HepG2 (cell line): ENCODE measurements around the gene LRRC25. TPM values are rescaled to one million over a fixed set of nuclear protein-coding genes. Genes with fewer than 3 reads are reported as not detected.

Experiments used
- AFF4 ChIP-seq: sonication (generic); formaldehyde crosslinking; IDR thresholded peaks from 2 replicates; pipeline ENCODE4 v1.4.0; 2020; ENCODE audit warnings: missing genetic modification reagents
- ARNT2 ChIP-seq: sonication (generic); formaldehyde crosslinking; IDR thresholded peaks from 2 replicates; pipeline ENCODE4 v1.8.0; 2022; ENCODE audit warnings: mild to moderate bottlenecking, low read depth, missing genetic modification reagents, moderate library complexity
- CREM ChIP-seq, 2 experiments: sonication (generic) in 1 of 2; formaldehyde crosslinking in 1 of 2; IDR thresholded peaks; 2 replicates each; pipeline versions ENCODE4 v1.4.0 to v1.6.1; 2016 to 2020; ENCODE audit warnings: antibody characterized with exemption in 1 of 2, mild to moderate bottlenecking in 1 of 2, missing genetic modification reagents in 1 of 2
- DMAP1 ChIP-seq: IDR thresholded peaks from 2 replicates; pipeline ENCODE4 v1.6.1; 2016
- FOSL2 ChIP-seq: sonication (generic); formaldehyde crosslinking; IDR thresholded peaks from 2 replicates; pipeline ENCODE4 v1.4.0; 2020; ENCODE audit warnings: missing genetic modification reagents
- MBD4 ChIP-seq: IDR thresholded peaks from 2 replicates; pipeline ENCODE4 v1.6.1; 2012; ENCODE audit warnings: low read length, inconsistent platforms, borderline replicate concordance
- MED1 ChIP-seq: sonication (generic); formaldehyde crosslinking; IDR thresholded peaks from 2 replicates; pipeline ENCODE4 v1.4.0; 2020; ENCODE audit warnings: missing genetic modification reagents
- MIER3 ChIP-seq: IDR thresholded peaks from 2 replicates; pipeline ENCODE4 v1.6.1; 2016; ENCODE audit warnings: missing compliant biosample characterization, borderline replicate concordance
- MLXIP ChIP-seq: sonication (generic); formaldehyde crosslinking; IDR thresholded peaks from 2 replicates; pipeline ENCODE4 v1.9.0; 2021; ENCODE audit warnings: missing genetic modification reagents, borderline replicate concordance
- POLR2AphosphoS5 ChIP-seq: IDR thresholded peaks from 2 replicates; pipeline ENCODE4 v1.6.1; 2012; ENCODE audit warnings: low read depth, low read length
- SP140L ChIP-seq: sonication (generic); formaldehyde crosslinking; IDR thresholded peaks from 2 replicates; pipeline ENCODE4 v1.4.0; 2020; ENCODE audit warnings: missing genetic modification reagents, borderline replicate concordance
- SUZ12 ChIP-seq: fragments of 150-350 bp; IDR thresholded peaks from 2 replicates; pipeline ENCODE4 v1.6.1; 2014; ENCODE audit warnings: low read depth, low read length
- ZNF276 ChIP-seq: sonication (generic); formaldehyde crosslinking; IDR thresholded peaks from 2 replicates; pipeline ENCODE4 v1.4.0; 2020; ENCODE audit warnings: mild to moderate bottlenecking, low read depth, missing genetic modification reagents
- ZNF280B ChIP-seq: sonication (generic); formaldehyde crosslinking; IDR thresholded peaks from 2 replicates; pipeline ENCODE4 v1.5.0; 2020; ENCODE audit warnings: missing genetic modification reagents, mild to moderate bottlenecking, borderline replicate concordance
- ZNF333 ChIP-seq: sonication (generic); formaldehyde crosslinking; IDR thresholded peaks from 2 replicates; pipeline ENCODE4 v1.4.0; 2020; ENCODE audit warnings: mild to moderate bottlenecking, missing genetic modification reagents, borderline replicate concordance
- ZNF484 ChIP-seq: sonication (generic); formaldehyde crosslinking; IDR thresholded peaks from 2 replicates; pipeline ENCODE4 v1.5.1; 2020; ENCODE audit warnings: mild to moderate bottlenecking, low read depth, missing genetic modification reagents, borderline replicate concordance
- ZNF709 ChIP-seq: sonication (generic); formaldehyde crosslinking; IDR thresholded peaks from 2 replicates; pipeline ENCODE4 v1.5.0; 2020; ENCODE audit warnings: mild to moderate bottlenecking, missing genetic modification reagents
- ZNF713 ChIP-seq: sonication (generic); formaldehyde crosslinking; IDR thresholded peaks from 2 replicates; pipeline ENCODE4 v1.4.0; 2020; ENCODE audit warnings: mild to moderate bottlenecking, missing genetic modification reagents
- ZNF773 ChIP-seq: sonication (generic); formaldehyde crosslinking; IDR thresholded peaks from 2 replicates; pipeline ENCODE4 v1.4.0; 2020; ENCODE audit warnings: missing genetic modification reagents, borderline replicate concordance
- ZNF816 ChIP-seq: sonication (generic); formaldehyde crosslinking; IDR thresholded peaks from 2 replicates; pipeline ENCODE4 v1.8.0; 2022; ENCODE audit warnings: missing genetic modification reagents, mild to moderate bottlenecking, borderline replicate concordance
- ZSCAN30 ChIP-seq: sonication (generic); formaldehyde crosslinking; IDR thresholded peaks from 2 replicates; pipeline ENCODE4 v1.5.0; 2020; ENCODE audit warnings: mild to moderate bottlenecking, missing genetic modification reagents
- polyA plus RNA-seq, 8 experiments: library from polyadenylated mRNA; depleted of rRNA in 3 of 8; stranded (reverse) in 7 of 8; unstranded in 1 of 8; fragments of >200 nt; fragmentation: Illumina TruSeq in 4 of 8; extraction: Trizol in 4 of 8; gene quantifications; 2 replicates each; pipeline versions ENCODE4 v1.2.1 to v1.2.3, GENCODE V29; 2011 to 2016; ENCODE audit warnings: low read depth in 4 of 8, missing spikeins in 1 of 8, mixed read lengths in 1 of 8; ENCODE audit not compliant: insufficient read depth in 1 of 8
- total RNA-seq, 5 experiments: library from RNA; depleted of rRNA; stranded (reverse); fragments of >200 nt; fragmentation: Illumina TruSeq; extraction: Trizol; gene quantifications; 2 replicates each; pipeline ENCODE4 v1.2.3, GENCODE V29; 2016; ENCODE audit warnings: low read depth in 1 of 5

The LRRC25 gene
- total and polyA plus RNA-seq, 2 of the 13 experiments (the other 11 are each of a cell fraction or from before 2014, with no cell fraction given) = 0.13 to 0.53 TPM

- peak; percentile 33; the same call in 1 of the 2 replicates for TF ChIP-seq AFF4
- TF ChIP-seq MLXIP = no peak
- no peak for TF ChIP-seq DMAP1 (CRISPR knock-in tag)
- TF ChIP-seq ZNF709 (CRISPR knock-in tag) = peak; percentile 76; the same call in 1 of the 2 replicates
- peak; percentile 77; the same call in 1 of the 2 replicates for TF ChIP-seq ZNF816
- TF ChIP-seq ZNF773 (CRISPR knock-in tag) = peak; percentile 7; the same call in 1 of the 2 replicates
- TF ChIP-seq ARNT2 (CRISPR knock-in tag) = 0 out of 2 replicates have a peak, but pooled peaks have one; percentile 22
- TF ChIP-seq POLR2AphosphoS5 = peak; percentile 84
- 0 out of 2 replicates have a peak, but pooled peaks have one; percentile 7 for TF ChIP-seq MIER3 (CRISPR knock-in tag)
- TF ChIP-seq ZNF484 = no peak
- TF ChIP-seq ZNF276 = no peak
- TF ChIP-seq ZNF280B (CRISPR knock-in tag) = no peak
- TF ChIP-seq MED1 (CRISPR knock-in tag) = no peak; the same call in 1 of the 2 replicates
- TF ChIP-seq CREM (IDR thresholded peaks at IDR 0.05) = no peak
- TF ChIP-seq CREM (CRISPR knock-in tag; IDR thresholded peaks at IDR 0.05) = no peak
- no peak for TF ChIP-seq FOSL2 (CRISPR knock-in tag)
- TF ChIP-seq ZSCAN30 (CRISPR knock-in tag) = no peak
- TF ChIP-seq SUZ12 = no peak
- no peak for TF ChIP-seq ZNF713
- no peak for TF ChIP-seq ZNF333 (CRISPR knock-in tag)
- 0 out of 2 replicates have a peak, but pooled peaks have one; percentile 72 for TF ChIP-seq MBD4
- no peak for TF ChIP-seq SP140L (CRISPR knock-in tag)
Observed at GRCh38 chr19:18389726-18390064, 7.7 kb downstream of the LRRC25 start (continued).
